IMR-90 (cell line): ENCODE results near the gene LRP1B. TPM values are rescaled to one million over a fixed set of nuclear protein-coding genes. Genes with fewer than 3 reads are reported as not detected.

Experiments used
- ATAC-seq: fragments of 200-7000 bp; cut with Tn5 transposase; 2 replicates; pipeline ENCODE4 v1.9.1; 2020; ENCODE audit warnings: low read depth, mild to moderate bottlenecking, moderate library complexity
- BruUV-seq: library from RNA; stranded (reverse); fragments of 400-500 nt; replicated peaks from 2 replicates; lab custom pipeline; 2021; lab: Mats Ljungman, UMichigan
- CTCF ChIA-PET: fragments of 300-600 bp; formaldehyde crosslinking; extraction: SDS; loops from one replicate; lab custom pipeline; 2021; ENCODE audit warnings: antibody characterized with exemption; lab: Yijun Ruan, JAX
- POLR2A ChIA-PET: fragments of 300-600 bp; sonication (Branson Sonifier 250); formaldehyde crosslinking; loops from one replicate; lab custom pipeline; 2022; ENCODE audit warnings: antibody characterized with exemption; ENCODE audit not compliant: unreplicated experiment; lab: Charles Lee
- DNase-seq: peaks from one replicate; pipeline ENCODE4 v3.0.0; 2013
- H2AFZ ChIP-seq: replicated peaks from 2 replicates; pipeline ENCODE3; 2013; ENCODE audit warnings: low read length, mild to moderate bottlenecking; ENCODE audit not compliant: poor library complexity
- H2AK5ac ChIP-seq: 2 replicates; pipeline ENCODE4 v1.6.1; 2013; ENCODE audit warnings: low read depth, low read length, inconsistent platforms
- H2AK9ac ChIP-seq: replicated peaks from 2 replicates; pipeline ENCODE3; 2013; ENCODE audit warnings: mild to moderate bottlenecking, low read depth, low read length, moderate library complexity; ENCODE audit not compliant: poor library complexity
- H2BK120ac ChIP-seq: 2 replicates; pipeline ENCODE4 v1.6.1; 2013; ENCODE audit warnings: low read depth, low read length, inconsistent platforms
- H2BK15ac ChIP-seq: 3 replicates; pipeline ENCODE4 v1.6.1; 2013; ENCODE audit warnings: low read depth, low read length, inconsistent platforms
- H2BK20ac ChIP-seq: 2 replicates; pipeline ENCODE4 v1.6.1; 2013; ENCODE audit warnings: low read depth, mild to moderate bottlenecking, inconsistent platforms, low read length, moderate library complexity
- H2BK5ac ChIP-seq: 2 replicates; pipeline ENCODE4 v1.6.1; 2013; ENCODE audit warnings: mild to moderate bottlenecking, low read depth, low read length, inconsistent platforms; ENCODE audit not compliant: poor library complexity, severe bottlenecking
- H3K14ac ChIP-seq: replicated peaks from 2 replicates; pipeline ENCODE4 v1.6.1; 2013; ENCODE audit warnings: low read depth, low read length, inconsistent platforms
- H3K18ac ChIP-seq: 2 replicates; pipeline ENCODE4 v1.6.1; 2013; ENCODE audit warnings: low read depth, low read length, control low read depth
- H3K23ac ChIP-seq: 2 replicates; pipeline ENCODE4 v1.6.1; 2013; ENCODE audit warnings: low read depth, low read length, inconsistent platforms
- H3K27ac ChIP-seq: 2 replicates; pipeline ENCODE4 v1.5.1; 2013; ENCODE audit warnings: mild to moderate bottlenecking, control low read depth, low read length; ENCODE audit not compliant: insufficient read depth
- H3K27me3 ChIP-seq: 2 replicates; pipeline ENCODE4 v1.6.1; 2013; ENCODE audit warnings: low read length; ENCODE audit not compliant: control insufficient read depth, insufficient read depth
- H3K36me3 ChIP-seq: 2 replicates; pipeline ENCODE4 v1.6.1; 2013; ENCODE audit warnings: low read length, mixed read lengths; ENCODE audit not compliant: control insufficient read depth, insufficient read depth
- H3K4ac ChIP-seq: 2 replicates; pipeline ENCODE4 v1.6.1; 2013; ENCODE audit warnings: low read depth, low read length, inconsistent platforms
- H3K4me1 ChIP-seq: 2 replicates; pipeline ENCODE4 v1.6.1; 2013; ENCODE audit warnings: low read length, mixed read lengths; ENCODE audit not compliant: control insufficient read depth, insufficient read depth
- H3K4me2 ChIP-seq: 2 replicates; pipeline ENCODE4 v1.6.1; 2013; ENCODE audit warnings: low read depth, mild to moderate bottlenecking, control low read depth, low read length, moderate library complexity
- H3K4me3 ChIP-seq: 2 replicates; pipeline ENCODE4 v1.5.1; 2013; ENCODE audit warnings: low read depth, mild to moderate bottlenecking, control low read depth, low read length, moderate library complexity; ENCODE audit not compliant: insufficient read depth
- H3K56ac ChIP-seq: 2 replicates; pipeline ENCODE4 v1.6.1; 2013; ENCODE audit warnings: low read length, inconsistent platforms; ENCODE audit not compliant: insufficient read depth; ENCODE audit errors: extremely low read depth
- H3K79me1 ChIP-seq, 2 experiments: 2 replicates each; pipeline ENCODE4 v1.6.1; 2013; ENCODE audit warnings: low read length in 2 of 2, inconsistent platforms in 1 of 2, low read depth in 1 of 2
- H3K9ac ChIP-seq: 2 replicates; pipeline ENCODE4 v1.6.1; 2013; ENCODE audit warnings: low read depth, low read length, control low read depth
- H3K9me1 ChIP-seq: 2 replicates; pipeline ENCODE4 v1.6.1; 2013; ENCODE audit warnings: low read length, inconsistent platforms; ENCODE audit not compliant: insufficient read depth
- H3K9me3 ChIP-seq: 2 replicates; pipeline ENCODE4 v1.6.1; 2013; ENCODE audit warnings: low read length; ENCODE audit not compliant: control insufficient read depth, insufficient read depth
- H4K20me1 ChIP-seq: 2 replicates; pipeline ENCODE4 v1.6.1; 2013; ENCODE audit warnings: low read length, inconsistent platforms; ENCODE audit not compliant: insufficient read depth
- H4K5ac ChIP-seq: 2 replicates; pipeline ENCODE4 v1.6.1; 2013; ENCODE audit warnings: mild to moderate bottlenecking, low read depth, low read length, control low read depth
- H4K8ac ChIP-seq, 2 experiments: 2 replicates each; pipeline ENCODE4 v1.6.1; 2013; ENCODE audit warnings: low read depth in 2 of 2, low read length in 2 of 2, control low read depth in 1 of 2, inconsistent platforms in 1 of 2
- H4K91ac ChIP-seq: 2 replicates; pipeline ENCODE4 v1.6.1; 2013; ENCODE audit warnings: low read depth, low read length, inconsistent platforms; ENCODE audit not compliant: insufficient read depth
- BHLHE40 ChIP-seq: fragments of 150-350 bp; IDR thresholded peaks from 2 replicates; pipeline ENCODE4 v1.6.1; 2016; ENCODE audit warnings: mild to moderate bottlenecking, low read depth, low read length
- CEBPB ChIP-seq: IDR thresholded peaks from 2 replicates; pipeline ENCODE4 v1.6.1; 2012; ENCODE audit warnings: low read depth, low read length, improper control_type of control experiment
- FOS ChIP-seq: fragments of 150-350 bp; IDR thresholded peaks from 2 replicates; pipeline ENCODE4 v1.6.1; 2016; ENCODE audit warnings: low read depth, low read length
- MAZ ChIP-seq: IDR thresholded peaks from 2 replicates; pipeline ENCODE4 v1.6.1; 2012; ENCODE audit warnings: low read depth, mild to moderate bottlenecking, low read length, improper control_type of control experiment, moderate library complexity, borderline replicate concordance
- NFE2L2 ChIP-seq: fragments of 150-350 bp; IDR thresholded peaks from 2 replicates; pipeline ENCODE4 v1.6.1; 2016; ENCODE audit warnings: low read depth, mild to moderate bottlenecking, low read length
- POLR2A ChIP-seq: IDR thresholded peaks from 2 replicates; pipeline ENCODE4 v1.6.1; 2012; ENCODE audit warnings: mild to moderate bottlenecking, low read depth, low read length
- RAD21 ChIP-seq: IDR thresholded peaks from 2 replicates; pipeline ENCODE4 v1.6.1; 2012; ENCODE audit warnings: low read length, improper control_type of control experiment
- WGBS, 2 experiments: methylation state at CpG; one replicate each; pipeline versions ENCODE4 v1.1.5 to v1.1.7; 2013; ENCODE audit warnings: missing lambda C conversion rate in 2 of 2; ENCODE audit not compliant: insufficient read length in 1 of 2; ENCODE audit errors: extremely low coverage in 2 of 2; 5-methylcytosine and 5-hydroxymethylcytosine counted together
- dilution Hi-C: fragments of 300-500 bp; cut with HindIII; formaldehyde crosslinking; loops from one replicate; pipeline ENCODE4 v1.14.3; 2018; ENCODE audit warnings: low sequenced_read_pairs; ENCODE audit not compliant: unreplicated experiment
- in situ Hi-C: fragments of 300-500 bp; cut with MboI; formaldehyde crosslinking; loops from 3 replicates; pipeline ENCODE4 v1.14.3; 2019; ENCODE audit warnings: low sequenced_read_pairs, inconsistent platforms, mixed read lengths
- intact Hi-C: fragments of 100-400 bp; cut with micrococcal nuclease; formaldehyde crosslinking; loops from 2 replicates; pipeline ENCODE4 v1.10.0; 2022
- polyA plus RNA-seq, 3 experiments: library from polyadenylated mRNA; depleted of rRNA; stranded (reverse); fragments of >200 nt; gene quantifications; 2 replicates each; pipeline ENCODE4 v1.2.3, GENCODE V29; 2012; ENCODE audit warnings: low replicate concordance in 1 of 3
- total RNA-seq: library from RNA; depleted of rRNA; stranded (reverse); fragments of >200 nt; gene quantifications from 2 replicates; pipeline ENCODE4 v1.2.3, GENCODE V29; 2012

Gene LRP1B
- total and polyA plus RNA-seq, 2 of the 4 experiments (the other 2 are of a cell fraction): under 0.01 to 0.02 TPM

DNA sequence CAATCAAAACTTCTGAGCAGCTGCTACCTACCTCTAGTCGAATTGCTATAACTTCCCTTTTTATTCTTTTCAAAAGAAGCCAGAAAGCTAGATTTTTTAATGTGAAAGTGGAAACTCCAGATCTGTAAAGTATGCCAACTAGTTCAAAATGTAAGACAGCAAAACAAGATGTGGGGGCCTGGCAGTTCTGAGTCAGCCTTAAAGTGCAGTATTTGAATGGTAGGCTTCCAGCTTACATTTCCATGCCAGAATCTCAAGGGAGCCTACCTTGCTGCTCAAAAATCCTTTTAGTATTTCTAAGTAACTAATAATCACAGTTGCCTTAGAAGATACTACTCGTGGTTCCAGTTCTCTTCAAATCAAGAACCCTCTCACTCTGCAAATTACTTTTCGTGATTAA is 1288.7 kb downstream of the LRP1B start:
- no peaks in the 10 kb centered on the region for H3K9me1 ChIP-seq
- no peak overlapping the region for H2BK5ac ChIP-seq
- H2AK5ac ChIP-seq: no peak overlapping the region
- ChIA-PET POLR2A (no interaction called here), CTCF (interaction anchor here (0.6 kb wide), 1 partner anchor 34 kb away, joined by 3 read pairs; no protein-coding TSS in a partner anchor)
- no peaks in the 10 kb centered on the region for H4K20me1 ChIP-seq
- no peak overlapping the region for H2AFZ ChIP-seq
- no peak overlapping the region for H3K56ac ChIP-seq
- no peak overlapping the region for H2AK9ac ChIP-seq
- dilution Hi-C loops: no loop called here
- H3K9ac ChIP-seq: no peak overlapping the region
- H3K4me2 ChIP-seq: no peak overlapping the region
- no TSS peak for BruUV-seq
- no peak overlapping the region for H3K14ac ChIP-seq
- H3K4ac ChIP-seq: no peak overlapping the region
- H3K36me3 ChIP-seq: no peaks in the 10 kb centered on the region
- no peaks in the 10 kb centered on the region for H3K4me1 ChIP-seq
- in situ Hi-C loops: no loop called here
- no peak overlapping the region for H2BK20ac ChIP-seq
- no peak overlapping the region for H4K5ac ChIP-seq
- H2BK15ac ChIP-seq: no peak overlapping the region
- H3K79me1 ChIP-seq: no peaks in the 10 kb centered on the region
- no peak overlapping the region for H3K18ac ChIP-seq
- H4K8ac ChIP-seq: no peak overlapping the region
- no CpG with 5 or more reads among the region's 3 CpGs for WGBS, 2 experiments
- DNase-seq: no peak
- H3K23ac ChIP-seq: no peak overlapping the region
- intact Hi-C loops: no loop called here
- no peak overlapping the region for H3K27ac ChIP-seq
- no peak overlapping the region for H3K4me3 ChIP-seq
- TF ChIP-seq BHLHE40: no peak
- TF ChIP-seq RAD21: no peak
- no peak for TF ChIP-seq CEBPB
- no peak for TF ChIP-seq POLR2A
- no peak for TF ChIP-seq MAZ
- no peak for TF ChIP-seq FOS
- no peak for TF ChIP-seq NFE2L2
- H3K9me3 ChIP-seq: no peaks in the 10 kb centered on the region
- no peaks in the 10 kb centered on the region for H3K27me3 ChIP-seq
- no peak overlapping the region for H2BK120ac ChIP-seq
- no peak overlapping the region for H4K91ac ChIP-seq
- no peak for ATAC-seq
